Measurements from ENCODE around the gene PYM1.
A peak's percentile ranks its signal among the peaks of the same experiment; 100 is the strongest.

Gene PYM1

GRCh38 chr12:55927588-55928502 lies at the start of gene PYM1:
Gene PYM1, minus strand, starts transcription at chr12:55927894. Its CDS starts 133 bp downstream, at chr12:55927761.
- Histone ChIP-seq H3K27me3 (ENCODE audit: insufficient read depth, low read depth, severe bottlenecking) (no peaks in the 10 kb centered on the region), H3K27ac (peak within 1 kb of the TSS; percentile 88), H3K36me3 (peaks cover 10% of the 10 kb centered on the region; the same call in 1 of the 2 replicates), H3K9me3 (ENCODE audit: severe bottlenecking) (no peaks in the 10 kb centered on the region), H3K4me3 (ENCODE audit: low read depth, low read length) (peak within 1 kb of the TSS; percentile 79)
- DNase-seq: peak; percentile 69
- no peak for TF ChIP-seq CTCF (IDR thresholded peaks at IDR 0.05; ENCODE audit: low read depth, low read length)

- peaks cover 29% of the 10 kb centered on the region for H3K36me3 ChIP-seq
- H3K27ac ChIP-seq: peak overlapping the region; percentile 81
- peak overlapping the region; percentile 81 for H3K4me3 ChIP-seq (ENCODE audit: low read depth, low read length)
- no peaks in the 10 kb centered on the region for H3K9me3 ChIP-seq (ENCODE audit: severe bottlenecking)
- peak; percentile 60 for DNase-seq
- H3K27me3 ChIP-seq (ENCODE audit: insufficient read depth, low read depth, severe bottlenecking): no peaks in the 10 kb centered on the region
- TF ChIP-seq CTCF (IDR thresholded peaks at IDR 0.05; ENCODE audit: low read depth, low read length): no peak
Observed at GRCh38 chr12:55974308-55974730, 46.6 kb upstream of the PYM1 start.

GRCh38 chr12:55973599-55974307 lies 46.1 kb upstream of the PYM1 start, which contains the start of gene RAB5B:
Gene RAB5B, plus strand, starts transcription at chr12:55974078. Its CDS starts 12,883 bp downstream, at chr12:55986961.
- no peak for TF ChIP-seq CTCF (IDR thresholded peaks at IDR 0.05; ENCODE audit: low read depth, low read length)
- Histone ChIP-seq H3K9me3 (ENCODE audit: severe bottlenecking) (no peaks in the 10 kb centered on the region), H3K27ac (peak within 1 kb of the TSS; percentile 81), H3K4me3 (ENCODE audit: low read depth, low read length) (peak within 1 kb of the TSS; percentile 81), H3K27me3 (ENCODE audit: insufficient read depth, low read depth, severe bottlenecking) (no peaks in the 10 kb centered on the region), H3K36me3 (peaks cover 31% of the 10 kb centered on the region)
- DNase-seq: peak; percentile 99

- H3K27ac ChIP-seq: peak overlapping the region; percentile 61
Observed at GRCh38 chr12:55972911-55973598, 45.4 kb upstream of the PYM1 start.

More at GRCh38 chr12:55972911-55973598, 45.4 kb upstream of the PYM1 start:
- Histone ChIP-seq H3K36me3 (peaks cover 38% of the 10 kb centered on the region), H3K4me3 (ENCODE audit: low read depth, low read length) (peak overlapping the region; percentile 51), H3K9me3 (ENCODE audit: severe bottlenecking) (no peaks in the 10 kb centered on the region), H3K27me3 (ENCODE audit: insufficient read depth, low read depth, severe bottlenecking) (no peaks in the 10 kb centered on the region)
- no peak for TF ChIP-seq CTCF (IDR thresholded peaks at IDR 0.05; ENCODE audit: low read depth, low read length)
- DNase-seq: no peak

Measured in WERI-Rb-1 (cell line).